Esophagus muscularis mucosa (tissue), 4 donors: ENCODE data around the gene TMEM202. TPM values are rescaled to one million over a fixed set of nuclear protein-coding genes. Genes with fewer than 3 reads are reported as not detected.
"Not testable (repeated sequence)": the region's sequence is repeated elsewhere in the genome, so short reads cannot be mapped to it uniquely, and the experiment has no call there.

ENCODE experiments used
- DNase-seq: peaks from one replicate; pipeline ENCODE4 v3.0.0-alpha.2; 2017; ENCODE audit errors: extremely low spot score
- H3K27ac ChIP-seq, 4 donors: fragments of 200-600 bp; sonication (generic); replicated peaks in 1 of 4; 1 replicate in 3 of 4; 2 replicates in 1 of 4; pipeline ENCODE4 v1.5.1; 2016 to 2019; ENCODE audit warnings: mild to moderate bottlenecking in 1 of 4
- H3K27me3 ChIP-seq, 4 donors: fragments of 200-600 bp; sonication (generic); one replicate each; pipeline versions ENCODE4 v1.5.1 to v1.6.0; 2016 to 2019
- H3K36me3 ChIP-seq, 4 donors: fragments of 200-600 bp; sonication (generic); one replicate each; pipeline ENCODE4 v1.5.1; 2016 to 2019
- H3K4me1 ChIP-seq, 4 donors: fragments of 200-600 bp; sonication (generic); one replicate each; pipeline ENCODE4 v1.5.1; 2016 to 2019
- H3K4me3 ChIP-seq, 4 donors: fragments of 200-600 bp; sonication (generic); 1 replicate in 2 of 4; 2 replicates in 2 of 4; pipeline ENCODE4 v1.5.1; 2016 to 2019; ENCODE audit warnings: mild to moderate bottlenecking in 4 of 4, moderate library complexity in 1 of 4
- H3K9me3 ChIP-seq, 4 donors: fragments of 200-600 bp; sonication (generic); 1 replicate in 3 of 4; 2 replicates in 1 of 4; pipeline ENCODE4 v1.5.1; 2016 to 2019
- EP300 ChIP-seq: sonication (generic); formaldehyde crosslinking; IDR thresholded peaks from one replicate; pipeline ENCODE4 v1.6.1; 2017; ENCODE audit warnings: antibody characterized with exemption
- POLR2A ChIP-seq: fragments of 450-650 bp; IDR thresholded peaks from one replicate; pipeline ENCODE4 v1.6.1; 2017; ENCODE audit warnings: antibody characterized with exemption, moderate library complexity, mild to moderate bottlenecking, low read depth
- POLR2AphosphoS5 ChIP-seq, 2 donors: sonication (generic); formaldehyde crosslinking; IDR thresholded peaks; one replicate each; pipeline ENCODE4 v1.6.1; 2017; ENCODE audit warnings: antibody characterized with exemption in 2 of 2
- WGBS: methylation state at CpG from one replicate; pipeline ENCODE4 v1.1.5; 2018; 5-methylcytosine and 5-hydroxymethylcytosine counted together
- intact Hi-C: fragments of 100-400 bp; cut with DNase I; formaldehyde crosslinking; loops from one replicate; pipeline ENCODE4 v1.15.1; 2023
- total RNA-seq, 4 donors: library from RNA; depleted of rRNA; stranded (reverse); fragments of >200 nt; gene quantifications; one replicate each; pipeline versions ENCODE4 v1.1.0 to v1.2.1, GENCODE V29; 2016
- TF ChIP-seq, protein P1 (sequence below), 3 experiments: fragments of 200-600 bp in 2 of 3; fragments of 450-650 bp in 1 of 3; sonication (generic) in 2 of 3; IDR thresholded peaks; one replicate each; pipeline ENCODE4 v1.5.1; 2017 to 2019; ENCODE audit warnings: antibody characterized with exemption in 3 of 3, mild to moderate bottlenecking in 2 of 3, moderate library complexity in 1 of 3

Gene TMEM202
- total RNA-seq, 4 donors from 2014 or later, result not detected

DNA sequence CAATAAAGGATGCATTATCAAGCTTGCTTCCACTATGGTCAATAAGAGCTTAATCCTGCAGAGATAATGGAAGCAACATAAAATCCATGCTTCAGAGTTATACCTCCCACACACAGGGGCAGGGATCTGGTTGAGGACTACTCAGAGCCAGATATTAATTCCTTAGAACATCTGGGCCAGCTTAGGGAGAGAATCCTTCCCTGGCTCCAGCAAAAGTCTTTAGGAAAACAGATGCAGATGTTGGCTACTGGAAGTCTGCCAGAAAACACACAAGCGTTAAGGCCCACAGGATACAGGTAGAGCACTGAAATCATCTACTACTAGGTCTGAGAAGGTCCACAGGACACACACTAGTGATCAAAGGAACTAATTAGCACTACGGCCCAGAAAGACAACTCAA, 25.2 kb downstream of the TMEM202 start:
- Histone ChIP-seq H3K9me3 (peaks cover 0 to 13% (median 4%) of the 10 kb centered on the region in 4 donors), H3K4me1 (no peaks in the 10 kb centered on the region), H3K4me3 (no peak overlapping the region), H3K27me3 (no peaks in the 10 kb centered on the region), H3K36me3 (no peaks in the 10 kb centered on the region), H3K27ac (no peak overlapping the region)
- no peak for DNase-seq
- intact Hi-C loops, result no loop called here
- WGBS, result 63% methylated on average over 2 of the region's 2 CpGs
- TF ChIP-seq POLR2A, result no peak
- TF ChIP-seq, protein P1, sequence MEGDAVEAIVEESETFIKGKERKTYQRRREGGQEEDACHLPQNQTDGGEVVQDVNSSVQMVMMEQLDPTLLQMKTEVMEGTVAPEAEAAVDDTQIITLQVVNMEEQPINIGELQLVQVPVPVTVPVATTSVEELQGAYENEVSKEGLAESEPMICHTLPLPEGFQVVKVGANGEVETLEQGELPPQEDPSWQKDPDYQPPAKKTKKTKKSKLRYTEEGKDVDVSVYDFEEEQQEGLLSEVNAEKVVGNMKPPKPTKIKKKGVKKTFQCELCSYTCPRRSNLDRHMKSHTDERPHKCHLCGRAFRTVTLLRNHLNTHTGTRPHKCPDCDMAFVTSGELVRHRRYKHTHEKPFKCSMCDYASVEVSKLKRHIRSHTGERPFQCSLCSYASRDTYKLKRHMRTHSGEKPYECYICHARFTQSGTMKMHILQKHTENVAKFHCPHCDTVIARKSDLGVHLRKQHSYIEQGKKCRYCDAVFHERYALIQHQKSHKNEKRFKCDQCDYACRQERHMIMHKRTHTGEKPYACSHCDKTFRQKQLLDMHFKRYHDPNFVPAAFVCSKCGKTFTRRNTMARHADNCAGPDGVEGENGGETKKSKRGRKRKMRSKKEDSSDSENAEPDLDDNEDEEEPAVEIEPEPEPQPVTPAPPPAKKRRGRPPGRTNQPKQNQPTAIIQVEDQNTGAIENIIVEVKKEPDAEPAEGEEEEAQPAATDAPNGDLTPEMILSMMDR (IDR thresholded peaks at IDR 0.05), result no peak
- no peak for TF ChIP-seq POLR2AphosphoS5 (IDR thresholded peaks at IDR 0.05)
- TF ChIP-seq EP300, result no peak

DNA sequence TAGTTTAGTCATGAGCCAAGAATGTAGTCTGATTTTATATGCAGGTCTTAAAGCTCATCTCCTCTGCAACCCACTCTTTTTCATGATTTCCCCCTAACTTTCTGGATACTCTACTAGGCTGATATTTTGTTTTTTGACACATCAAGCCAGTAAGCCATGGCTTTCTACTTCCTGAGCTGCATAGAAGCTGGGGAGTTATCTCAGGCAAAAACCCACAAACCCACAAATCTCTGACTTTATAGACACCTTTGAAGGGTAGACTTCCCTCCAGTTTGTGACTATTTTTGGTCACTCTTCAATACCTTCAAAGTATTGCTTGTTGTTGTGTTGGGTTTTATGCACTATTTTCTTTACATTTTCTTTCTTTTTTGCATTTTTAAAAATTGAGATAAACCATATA, 28.6 kb downstream of the TMEM202 start:
- H3K9me3 ChIP-seq, result peaks cover 0 to 13% (median 4%) of the 10 kb centered on the region in 4 donors
- no peaks in the 10 kb centered on the region for H3K36me3 ChIP-seq
- no peaks in the 10 kb centered on the region for H3K4me1 ChIP-seq
- H3K27me3 ChIP-seq, result no peaks in the 10 kb centered on the region
- no peak overlapping the region for H3K27ac ChIP-seq
- TF ChIP-seq POLR2A (no peak), POLR2AphosphoS5 (IDR thresholded peaks at IDR 0.05) (no peak)
- TF ChIP-seq, protein P1 (IDR thresholded peaks at IDR 0.05), result no peak
- DNase-seq, result no peak
- no peak overlapping the region for H3K4me3 ChIP-seq
- intact Hi-C loops, result no loop called here

DNA sequence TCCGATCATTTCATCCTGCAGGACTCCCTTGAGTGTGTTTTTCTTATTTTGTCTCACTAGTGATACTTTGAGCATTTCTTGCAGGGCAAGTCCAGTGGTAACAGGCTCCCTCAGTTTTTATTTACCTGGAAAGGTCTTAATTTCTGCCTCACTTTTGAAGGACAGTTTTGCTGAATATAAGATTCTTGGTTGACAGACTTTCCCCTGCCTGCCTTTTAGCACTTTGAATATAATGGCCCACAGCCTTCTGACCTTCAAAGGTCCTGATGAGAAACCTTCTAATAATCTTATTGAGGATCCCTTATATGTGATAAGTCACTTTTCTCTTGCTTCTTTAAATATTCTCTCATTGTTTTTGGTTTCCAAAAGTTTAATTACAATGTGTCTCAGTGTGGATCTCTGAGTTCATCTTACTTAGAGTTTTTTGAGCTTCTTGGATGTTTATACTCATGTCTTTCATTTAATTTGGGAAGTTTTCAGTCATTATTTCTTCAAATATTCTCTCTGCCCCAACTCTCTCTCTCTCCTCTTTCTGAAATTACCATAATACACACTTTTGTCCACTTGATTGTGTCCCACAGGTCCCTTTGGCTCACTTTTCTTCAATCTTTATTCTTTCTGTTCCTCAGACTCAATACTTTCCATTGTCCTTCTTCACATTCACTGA, 39.7 kb downstream of the TMEM202 start:
- Histone ChIP-seq H3K4me1 (peaks cover 0 to 6% (median 1%) of the 10 kb centered on the region in 4 donors), H3K27me3 (peaks cover 0 to 5% (median 0%) of the 10 kb centered on the region in 4 donors), H3K9me3 (peaks cover 0 to 15% (median 14%) of the 10 kb centered on the region in 4 donors), H3K27ac (no peak overlapping the region), H3K36me3 (no peaks in the 10 kb centered on the region), H3K4me3 (no peak overlapping the region)
- intact Hi-C loops, result no loop called here
- DNase-seq, result no peak
- TF ChIP-seq, protein P1 (IDR thresholded peaks at IDR 0.05), result no peak
- TF ChIP-seq EP300 (no peak), POLR2AphosphoS5 (IDR thresholded peaks at IDR 0.05) (no peak), POLR2A (no peak)
- WGBS, result 89% methylated on average over 1 of the region's 1 CpG

DNA sequence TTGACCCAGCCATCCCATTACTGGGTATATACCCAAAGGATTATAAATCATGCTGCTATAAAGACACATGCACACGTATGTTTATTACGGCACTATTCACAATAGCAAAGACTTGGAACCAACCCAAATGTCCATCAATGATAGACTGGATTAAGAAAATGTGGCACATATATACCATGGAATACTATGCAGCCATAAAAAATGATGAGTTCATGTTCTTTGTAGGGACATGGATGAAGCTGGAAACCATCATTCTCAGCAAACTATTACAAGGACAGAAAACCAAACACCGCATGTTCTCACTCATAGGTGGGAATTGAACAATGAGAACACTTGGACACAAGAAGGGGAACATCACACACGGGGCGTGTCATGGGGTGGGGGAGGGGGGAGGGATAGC, 44.7 kb downstream of the TMEM202 start:
- H3K27ac ChIP-seq, H3K9me3 ChIP-seq, H3K4me3 ChIP-seq, DNase-seq, H3K27me3 ChIP-seq, H3K4me1 ChIP-seq, H3K36me3 ChIP-seq, intact Hi-C loops: not testable (repeated sequence)
- 85% methylated on average over 5 of the region's 5 CpGs for WGBS

DNA sequence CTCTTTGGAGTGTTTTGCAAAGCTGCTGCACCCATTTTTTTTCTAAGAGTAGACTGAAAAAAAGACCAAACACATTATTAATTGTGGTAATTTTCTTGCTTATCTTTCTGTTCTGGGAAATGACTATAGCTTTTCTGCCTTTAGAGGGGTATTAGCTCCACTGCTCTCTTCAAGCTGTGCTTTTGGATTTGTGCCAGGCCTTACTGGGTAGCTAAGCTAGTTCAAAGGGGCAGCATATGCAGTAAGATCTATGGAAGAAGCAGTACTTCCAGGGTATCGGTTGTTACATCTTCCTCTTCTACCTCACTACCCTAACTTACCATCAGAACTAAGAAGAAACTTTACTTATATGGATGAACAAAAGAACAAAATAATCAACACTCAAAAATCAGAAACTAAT, 47.3 kb downstream of the TMEM202 start:
- TF ChIP-seq, protein P1 (IDR thresholded peaks at IDR 0.05), result no peak
- TF ChIP-seq POLR2AphosphoS5 (IDR thresholded peaks at IDR 0.05), result no peak
- TF ChIP-seq POLR2A, result no peak
- intact Hi-C loops, result no loop called here
- 79% methylated on average over 1 of the region's 1 CpG for WGBS

More for the DNA sequence above, 47.3 kb downstream of the TMEM202 start:
- DNase-seq, result no peak
- Histone ChIP-seq H3K27me3 (no peaks in the 10 kb centered on the region), H3K4me3 (no peak overlapping the region), H3K27ac (no peak overlapping the region), H3K9me3 (no peaks in the 10 kb centered on the region), H3K4me1 (no peaks in the 10 kb centered on the region), H3K36me3 (no peaks in the 10 kb centered on the region)
